Measurements from ENCODE around the gene ZGPAT. TPM values are rescaled to one million over a fixed set of nuclear protein-coding genes. Genes with fewer than 3 reads are reported as not detected.

ZGPAT gene
- total RNA-seq, 1 donor from 2014 or later = 42.6 TPM

DNA sequence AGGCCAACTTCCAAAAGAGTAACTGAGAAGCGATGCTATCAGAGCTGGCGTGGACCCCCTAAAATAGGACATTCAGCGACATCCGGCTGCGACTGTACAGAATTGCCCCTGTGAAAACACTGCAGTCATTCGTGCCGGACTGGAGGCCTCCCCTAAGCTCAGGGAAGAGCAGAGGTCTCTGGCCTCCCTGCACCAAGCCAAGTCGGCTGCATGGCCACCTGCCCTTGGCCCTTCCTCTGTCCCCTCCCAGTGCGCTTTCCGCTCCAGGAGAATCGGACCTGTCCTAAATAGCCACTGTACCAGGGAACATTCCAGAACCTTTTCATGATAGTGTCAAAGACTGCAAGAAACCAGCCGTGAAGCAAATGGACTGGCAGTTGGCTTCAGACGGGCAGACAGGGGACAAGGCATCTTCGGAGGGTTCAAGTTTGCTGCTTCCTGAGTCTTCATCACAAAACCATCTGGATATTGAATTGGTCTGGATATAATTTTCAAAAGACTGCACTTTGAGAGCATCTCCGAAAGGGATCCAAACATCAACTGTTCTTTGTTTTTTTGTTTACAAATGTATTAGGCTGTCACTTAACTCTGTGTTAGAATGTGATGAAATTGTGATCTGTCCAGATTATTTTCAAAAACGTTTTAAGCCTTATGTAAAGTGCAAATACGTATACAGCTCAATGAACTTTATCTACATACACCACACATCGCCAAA is 48.3 kb downstream of the ZGPAT start:
- no peak overlapping the region for H3K4me3 ChIP-seq (ENCODE audit: low read depth, low read length)
- TF ChIP-seq, protein P1, sequence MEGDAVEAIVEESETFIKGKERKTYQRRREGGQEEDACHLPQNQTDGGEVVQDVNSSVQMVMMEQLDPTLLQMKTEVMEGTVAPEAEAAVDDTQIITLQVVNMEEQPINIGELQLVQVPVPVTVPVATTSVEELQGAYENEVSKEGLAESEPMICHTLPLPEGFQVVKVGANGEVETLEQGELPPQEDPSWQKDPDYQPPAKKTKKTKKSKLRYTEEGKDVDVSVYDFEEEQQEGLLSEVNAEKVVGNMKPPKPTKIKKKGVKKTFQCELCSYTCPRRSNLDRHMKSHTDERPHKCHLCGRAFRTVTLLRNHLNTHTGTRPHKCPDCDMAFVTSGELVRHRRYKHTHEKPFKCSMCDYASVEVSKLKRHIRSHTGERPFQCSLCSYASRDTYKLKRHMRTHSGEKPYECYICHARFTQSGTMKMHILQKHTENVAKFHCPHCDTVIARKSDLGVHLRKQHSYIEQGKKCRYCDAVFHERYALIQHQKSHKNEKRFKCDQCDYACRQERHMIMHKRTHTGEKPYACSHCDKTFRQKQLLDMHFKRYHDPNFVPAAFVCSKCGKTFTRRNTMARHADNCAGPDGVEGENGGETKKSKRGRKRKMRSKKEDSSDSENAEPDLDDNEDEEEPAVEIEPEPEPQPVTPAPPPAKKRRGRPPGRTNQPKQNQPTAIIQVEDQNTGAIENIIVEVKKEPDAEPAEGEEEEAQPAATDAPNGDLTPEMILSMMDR (IDR thresholded peaks at IDR 0.05; ENCODE audit: insufficient read depth, low read length, poor library complexity, severe bottlenecking) = no peak
- H3K27me3 ChIP-seq (ENCODE audit: control insufficient read depth, insufficient read depth, low read length) = peaks cover 3% of the 10 kb centered on the region
- no peaks in the 10 kb centered on the region for H3K36me3 ChIP-seq (ENCODE audit: control insufficient read depth, insufficient read depth, low read length)
- DNase-seq (ENCODE audit: low read depth) = no peak

DNA sequence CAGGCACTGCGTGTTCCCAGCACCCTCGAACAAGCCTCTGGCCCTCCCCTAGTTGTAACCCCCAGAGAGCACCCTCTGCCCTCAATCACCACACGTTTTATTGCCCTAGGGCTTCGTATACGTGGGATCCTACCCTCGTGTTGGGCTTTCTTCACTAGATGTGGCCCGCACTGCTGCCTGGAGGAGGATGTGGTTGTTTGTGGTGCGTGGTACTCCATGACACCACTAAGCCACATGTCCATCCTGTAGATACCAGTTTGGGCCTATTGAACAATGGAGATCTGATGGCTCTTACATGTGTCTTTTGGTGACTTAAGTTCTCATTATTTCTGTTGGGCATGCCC is 48.8 kb downstream of the ZGPAT start:
- H3K4me3 ChIP-seq (ENCODE audit: low read depth, low read length) = no peak overlapping the region
- H3K27me3 ChIP-seq (ENCODE audit: control insufficient read depth, insufficient read depth, low read length) = peaks cover 3% of the 10 kb centered on the region
- H3K36me3 ChIP-seq (ENCODE audit: control insufficient read depth, insufficient read depth, low read length) = no peaks in the 10 kb centered on the region
- DNase-seq (ENCODE audit: low read depth) = no peak
- TF ChIP-seq, protein P1 (IDR thresholded peaks at IDR 0.05; ENCODE audit: insufficient read depth, low read length, poor library complexity, severe bottlenecking) = no peak

DNA sequence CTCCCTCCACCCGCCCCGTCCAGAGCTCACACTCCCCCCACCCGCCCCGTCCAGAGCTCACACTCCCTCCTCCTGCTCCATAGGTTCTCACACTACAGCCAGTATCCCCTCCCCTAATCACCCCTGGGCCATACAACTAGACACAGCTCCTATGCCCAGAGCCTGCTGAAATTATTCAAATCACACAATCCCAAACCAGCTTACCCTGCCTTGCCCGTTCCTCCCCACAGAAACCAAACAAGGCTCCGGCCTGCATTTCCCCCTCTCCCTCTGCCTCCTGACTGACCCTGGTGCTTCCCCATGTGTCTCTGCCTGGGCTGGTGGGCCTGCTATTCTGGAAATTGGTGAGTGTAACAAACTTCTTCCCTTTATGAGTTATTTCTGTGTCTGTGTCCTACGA is 50.3 kb downstream of the ZGPAT start:
- no peaks in the 10 kb centered on the region for H3K36me3 ChIP-seq (ENCODE audit: control insufficient read depth, insufficient read depth, low read length)
- H3K27me3 ChIP-seq (ENCODE audit: control insufficient read depth, insufficient read depth, low read length) = peaks cover 3% of the 10 kb centered on the region
- H3K4me3 ChIP-seq (ENCODE audit: low read depth, low read length) = no peak overlapping the region
- no peak for DNase-seq (ENCODE audit: low read depth)
- TF ChIP-seq, protein P1 (IDR thresholded peaks at IDR 0.05; ENCODE audit: insufficient read depth, low read length, poor library complexity, severe bottlenecking) = no peak

DNA sequence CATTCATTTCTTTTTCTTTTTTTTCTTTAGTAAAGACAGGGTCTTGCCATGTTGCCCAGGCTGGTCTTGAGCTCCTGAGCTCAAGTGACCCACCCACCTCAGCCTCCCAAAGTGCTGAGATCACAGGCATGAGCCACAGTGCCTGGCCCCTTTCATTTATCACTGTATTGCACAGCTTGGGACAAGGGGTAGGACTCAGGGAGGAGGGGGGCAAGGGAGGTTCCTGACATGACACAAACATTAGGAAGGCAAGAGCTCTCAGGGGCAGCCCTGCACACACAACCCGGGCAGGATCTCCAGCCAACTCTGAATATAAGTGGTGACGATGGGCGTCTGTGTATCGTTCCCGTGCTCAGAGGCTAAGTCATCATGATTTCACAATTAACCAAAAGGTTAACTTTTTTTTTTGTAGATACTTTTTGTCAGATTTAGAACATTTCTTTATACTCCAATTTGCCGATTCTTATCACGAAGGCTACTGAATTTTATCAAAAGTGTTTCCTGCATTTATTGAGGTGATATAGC is 51.6 kb downstream of the ZGPAT start:
- TF ChIP-seq, protein P1 (IDR thresholded peaks at IDR 0.05; ENCODE audit: insufficient read depth, low read length, poor library complexity, severe bottlenecking) = no peak
- no peak for DNase-seq (ENCODE audit: low read depth)
- H3K36me3 ChIP-seq (ENCODE audit: control insufficient read depth, insufficient read depth, low read length) = no peaks in the 10 kb centered on the region
- no peaks in the 10 kb centered on the region for H3K27me3 ChIP-seq (ENCODE audit: control insufficient read depth, insufficient read depth, low read length)
- no peak overlapping the region for H3K4me3 ChIP-seq (ENCODE audit: low read depth, low read length)

DNA sequence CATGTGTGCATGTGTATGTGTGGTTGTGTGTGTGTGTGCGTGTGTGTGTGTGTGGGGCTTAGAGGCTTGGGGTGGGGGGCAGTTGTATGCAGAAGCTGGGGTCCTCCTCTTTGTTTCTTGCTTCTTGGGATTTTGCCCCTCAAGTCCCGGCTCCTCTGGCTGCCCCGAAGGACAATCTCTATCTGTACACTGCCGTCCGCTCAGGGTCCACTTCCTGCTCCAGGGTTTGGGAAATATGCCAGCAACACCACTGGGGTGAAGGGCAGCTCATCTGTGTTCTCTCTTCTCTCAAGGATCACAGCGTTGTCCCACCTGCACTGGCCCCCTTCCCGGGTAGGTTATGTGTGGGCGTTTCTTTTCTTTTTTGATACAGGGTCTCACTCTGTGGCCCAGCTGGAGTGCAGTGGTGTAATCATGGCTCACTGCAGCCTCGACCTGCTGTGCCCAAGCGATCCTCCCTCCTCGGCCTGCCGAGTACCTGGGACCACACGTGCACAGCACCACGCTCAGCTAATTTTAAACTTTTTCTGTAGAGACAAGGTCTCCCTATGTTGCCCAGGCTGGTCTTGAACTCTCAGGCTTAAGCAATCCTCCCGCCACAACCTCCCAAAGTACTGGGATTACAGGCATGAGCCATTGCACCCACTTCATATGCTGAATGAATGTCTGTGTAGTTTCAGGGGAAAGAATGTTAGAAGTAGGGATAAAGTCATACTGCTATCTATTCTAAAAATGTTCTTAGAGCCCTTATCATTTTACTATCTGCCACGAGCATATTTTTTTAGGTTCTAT is 57.4 kb downstream of the ZGPAT start:
- H3K36me3 ChIP-seq (ENCODE audit: control insufficient read depth, insufficient read depth, low read length) = no peaks in the 10 kb centered on the region
- H3K4me3 ChIP-seq (ENCODE audit: low read depth, low read length) = no peak overlapping the region
- TF ChIP-seq, protein P1 (IDR thresholded peaks at IDR 0.05; ENCODE audit: insufficient read depth, low read length, poor library complexity, severe bottlenecking) = no peak
- DNase-seq (ENCODE audit: low read depth) = no peak
- H3K27me3 ChIP-seq (ENCODE audit: control insufficient read depth, insufficient read depth, low read length) = no peaks in the 10 kb centered on the region
